Tongue (tissue), 2 donors: ENCODE measurements around the gene TRMT11. TPM values are rescaled to one million over a fixed set of nuclear protein-coding genes. Genes with fewer than 3 reads are reported as not detected.
"Not testable (repeated sequence)": the region's sequence is repeated elsewhere in the genome, so short reads cannot be mapped to it uniquely, and the experiment has no call there.

Source experiments
- DNase-seq: peaks from one replicate; pipeline ENCODE4 v3.0.0-alpha.2; 2015
- total RNA-seq: library from RNA; depleted of rRNA; stranded (reverse); fragments of >200 nt; gene quantifications from one replicate; pipeline ENCODE4 v1.2.3, GENCODE V29; 2014

Gene TRMT11
- total RNA-seq, 1 donor from 2014 or later: 34.9 TPM

- DNase-seq: no peak
Measured at GRCh38 chr6:126047648-126048047, 61.3 kb downstream of the TRMT11 start.

- no peak for DNase-seq
Measured at GRCh38 chr6:126048635-126049034, 62.3 kb downstream of the TRMT11 start.

DNA sequence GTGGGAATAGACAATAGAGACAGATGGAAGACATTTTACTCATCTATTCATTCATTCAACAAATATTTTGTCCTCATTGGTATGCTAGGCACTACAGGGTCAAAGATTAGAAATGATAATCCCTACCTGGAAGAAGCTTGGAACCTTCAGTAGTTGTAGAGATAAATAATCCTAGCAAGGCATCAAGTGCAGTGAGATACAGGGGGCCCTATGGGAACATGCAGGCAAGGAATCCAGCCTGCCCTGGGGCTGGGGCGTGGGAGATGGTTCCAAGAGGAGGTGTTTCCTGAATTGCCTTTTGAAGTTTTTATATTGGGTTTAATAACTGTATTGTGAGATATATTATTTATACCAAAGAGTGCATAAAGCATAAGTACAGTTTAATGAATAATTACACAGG is 64.5 kb downstream of the TRMT11 start:
- no peak for DNase-seq

DNA sequence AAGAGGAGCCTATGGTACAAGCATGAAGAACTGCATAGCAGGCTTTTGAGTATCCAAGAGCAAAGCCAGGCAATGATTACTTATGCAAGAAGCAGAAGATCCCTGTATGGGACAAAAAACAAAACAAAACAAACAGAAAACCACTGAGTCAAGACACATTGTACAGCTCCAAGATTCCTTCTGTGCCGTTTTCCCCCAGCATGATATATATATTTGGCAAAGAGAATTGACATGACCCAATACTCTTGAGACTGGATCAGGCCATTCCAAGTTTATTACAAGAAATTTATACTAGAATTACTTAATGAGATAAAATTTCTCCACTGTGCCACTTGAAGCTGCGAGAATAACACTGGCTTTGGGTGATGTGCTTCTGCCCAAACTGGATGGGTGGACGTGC is 65.5 kb downstream of the TRMT11 start:
- no peak for DNase-seq

DNA sequence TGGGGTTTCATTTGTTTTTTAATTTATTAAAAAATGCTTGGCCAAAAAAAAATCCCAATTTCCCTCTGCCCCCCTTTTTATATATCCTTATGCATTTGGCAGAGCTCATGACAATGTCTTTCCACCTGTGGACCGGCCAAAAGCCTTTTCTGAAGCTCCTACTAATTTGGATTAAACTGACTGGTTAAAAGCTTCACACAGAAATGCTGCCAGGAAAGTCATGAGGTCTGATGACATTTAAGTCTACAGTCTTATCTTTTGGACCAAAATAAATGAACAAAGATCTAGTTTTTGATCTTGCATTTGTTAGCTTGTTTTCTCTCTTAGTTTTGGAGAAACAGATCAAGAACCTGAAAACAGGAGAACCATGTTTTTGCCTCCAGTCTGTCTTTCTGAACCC is 66.1 kb downstream of the TRMT11 start:
- no peak for DNase-seq

GRCh38 chr6:126054258-126054702 is 67.9 kb downstream of the TRMT11 start:
- no peak for DNase-seq

GRCh38 chr6:126054802-126055201 is 68.5 kb downstream of the TRMT11 start:
- DNase-seq: no peak

- no peak for DNase-seq
Measured at GRCh38 chr6:126055449-126055848, 69.1 kb downstream of the TRMT11 start.

DNA sequence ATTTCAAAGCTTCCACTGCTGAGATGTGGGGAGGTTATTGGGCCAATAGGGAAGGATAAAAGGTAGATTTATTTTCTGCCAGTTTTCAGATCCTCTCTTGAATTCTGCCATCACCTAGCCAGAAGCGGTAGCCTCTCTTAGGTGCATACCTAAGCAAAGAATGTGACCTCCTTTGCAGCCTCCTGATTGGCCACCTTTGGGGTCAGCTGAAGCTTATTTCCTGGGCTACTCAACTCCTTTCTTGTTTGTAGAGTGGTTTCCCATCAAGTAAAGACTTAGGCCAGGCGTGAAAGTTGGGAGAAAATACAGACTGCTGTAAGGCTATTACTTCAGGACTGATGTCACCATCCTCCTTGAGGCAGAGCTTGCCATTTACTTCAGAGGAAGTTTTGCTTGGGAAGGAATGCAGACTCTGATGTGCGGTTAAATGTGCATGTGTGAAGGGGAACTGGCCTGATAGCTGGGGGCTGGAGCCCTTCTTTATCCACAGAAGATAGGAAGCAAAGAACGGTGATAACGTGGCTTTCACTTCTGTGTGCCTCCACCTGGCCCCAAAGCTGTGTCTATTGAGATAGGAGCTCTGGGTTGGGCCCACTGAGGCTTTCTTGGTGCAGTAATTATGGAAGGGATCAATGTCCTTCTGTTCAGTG is 70.1 kb downstream of the TRMT11 start:
- no peak for DNase-seq

GRCh38 chr6:126058085-126058484 is 71.7 kb downstream of the TRMT11 start:
- not testable (repeated sequence) for DNase-seq

GRCh38 chr6:126060400-126060799 is 74.1 kb downstream of the TRMT11 start:
- no peak for DNase-seq

DNA sequence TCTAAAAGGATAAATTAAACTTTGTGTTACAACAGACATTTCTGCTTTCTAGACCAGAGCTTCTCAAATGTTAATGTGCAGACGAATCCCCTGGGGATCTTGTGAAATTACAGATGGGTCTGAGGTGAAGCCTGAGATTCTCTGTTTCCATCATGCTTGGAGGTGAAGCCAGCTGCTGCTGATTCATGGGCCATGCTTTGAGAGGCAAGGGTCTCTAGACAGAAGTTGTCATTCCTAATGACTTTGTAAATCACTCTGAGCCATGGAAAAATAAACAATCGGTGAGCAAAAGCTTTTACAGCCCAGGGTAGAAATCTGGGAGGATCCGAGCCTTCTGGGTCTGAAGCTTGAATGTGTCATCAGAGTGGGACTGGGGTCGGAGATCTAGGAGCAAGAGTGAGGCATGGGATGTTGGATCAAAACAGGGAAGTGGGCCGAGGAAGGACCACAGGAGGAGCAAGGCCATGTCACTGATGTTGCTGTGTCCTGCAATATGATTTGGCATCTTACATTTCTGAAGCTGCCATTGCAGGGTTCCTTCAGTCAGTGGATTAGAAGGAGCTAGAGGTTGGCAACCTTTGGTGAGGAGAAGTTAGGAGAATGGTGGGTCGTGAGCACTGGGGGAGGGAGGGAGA is 77.3 kb downstream of the TRMT11 start:
- DNase-seq: no peak

GRCh38 chr6:126064257-126064747 is 78.0 kb downstream of the TRMT11 start:
- DNase-seq: no peak

GRCh38 chr6:126064748-126065401 is 78.5 kb downstream of the TRMT11 start:
- no peak for DNase-seq

GRCh38 chr6:126066053-126067048 is 80.0 kb downstream of the TRMT11 start:
- DNase-seq: no peak

DNA sequence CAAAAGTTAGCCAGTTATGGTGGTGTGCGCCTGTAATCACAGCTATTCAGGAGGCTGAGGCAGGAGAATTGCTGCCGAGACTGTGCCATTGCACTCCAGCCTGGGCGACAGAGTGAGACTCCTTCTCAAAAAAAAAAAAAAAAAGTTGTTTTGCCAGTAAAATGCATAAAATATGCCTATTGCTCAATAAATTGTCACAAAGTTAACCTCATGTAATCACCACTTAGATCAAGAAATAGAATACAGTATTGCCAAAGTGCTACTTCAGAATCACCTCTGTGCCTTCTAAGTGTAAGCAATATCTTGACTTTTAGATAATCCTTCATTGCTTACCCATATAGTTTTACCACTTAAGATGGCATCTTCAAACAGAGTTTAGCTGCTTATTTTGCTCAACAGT is 80.7 kb downstream of the TRMT11 start:
- no peak for DNase-seq

GRCh38 chr6:126069449-126069848 is 83.1 kb downstream of the TRMT11 start:
- peak; percentile 13 for DNase-seq

- no peak for DNase-seq
Measured at GRCh38 chr6:126071000-126071647, 84.8 kb downstream of the TRMT11 start.

- no peak for DNase-seq
Measured at GRCh38 chr6:126072172-126072571, 85.8 kb downstream of the TRMT11 start.

DNA sequence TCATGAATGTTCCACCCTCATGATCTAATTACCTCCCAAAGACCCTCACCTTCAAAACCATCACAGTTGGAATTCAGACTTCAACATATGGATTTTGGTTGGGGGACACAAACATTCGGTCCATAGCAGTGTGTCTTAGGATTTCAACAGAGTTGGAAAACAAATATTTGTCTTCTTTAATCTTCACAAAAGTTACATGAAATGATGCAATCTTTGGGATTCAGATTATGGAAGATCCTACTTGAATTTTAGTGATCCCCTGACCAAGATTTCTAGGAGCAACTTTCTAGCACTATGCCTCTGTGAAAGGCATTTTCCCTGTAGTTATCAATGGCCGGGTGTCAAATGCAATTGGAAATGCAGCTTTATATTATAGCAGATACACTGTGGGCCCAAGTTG is 86.5 kb downstream of the TRMT11 start:
- no peak for DNase-seq

DNA sequence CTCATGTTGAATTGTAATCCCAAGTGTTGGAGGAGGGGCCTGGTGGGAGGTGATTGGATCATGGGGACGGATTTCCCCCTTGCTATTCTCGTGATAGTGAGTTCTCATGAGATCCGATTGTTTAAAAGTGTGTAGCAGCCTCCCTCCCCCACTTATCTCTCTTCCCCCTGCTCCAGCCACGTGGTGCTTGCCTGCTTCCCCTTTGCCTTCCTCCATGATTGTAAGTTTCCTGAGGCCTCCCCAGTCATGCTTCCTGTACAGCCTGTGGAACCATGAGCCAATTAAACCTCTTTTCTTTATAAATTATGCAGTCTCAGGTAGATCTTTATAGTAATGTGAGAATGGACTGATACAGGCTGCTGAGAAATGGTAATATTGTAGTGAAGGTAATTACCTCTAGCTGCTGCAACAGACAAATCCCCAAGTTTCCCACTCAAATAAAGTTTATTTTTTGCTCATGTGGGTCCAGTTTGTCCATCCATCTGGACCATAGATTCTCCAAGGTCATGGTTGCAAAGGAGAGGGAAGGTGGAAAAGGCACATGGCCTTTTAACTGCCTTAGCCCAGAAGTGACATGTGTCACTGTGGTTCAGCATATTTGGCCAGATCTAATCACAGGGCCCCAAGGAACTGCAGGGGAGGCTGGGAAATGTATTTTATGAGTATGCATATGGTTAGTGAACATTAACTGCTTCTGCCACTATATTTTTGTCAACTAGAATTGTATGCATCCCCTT is 89.2 kb downstream of the TRMT11 start:
- no peak for DNase-seq
